ENCODE measurements around the gene SBNO2.
"Not testable (repeated sequence)": the region's sequence is repeated elsewhere in the genome, so short reads cannot be mapped to it uniquely, and the experiment has no call there.

Gene SBNO2

GRCh38 chr19:1136621-1137317, 37.3 kb downstream of the SBNO2 start:
- DNase-seq = no peak

- no peak for DNase-seq
Observed at GRCh38 chr19:1136201-1136600, 37.9 kb downstream of the SBNO2 start.

- DNase-seq = no peak
Observed at GRCh38 chr19:1135454-1135853, 38.6 kb downstream of the SBNO2 start.

GRCh38 chr19:1134431-1134830, 39.6 kb downstream of the SBNO2 start:
- DNase-seq = no peak

GRCh38 chr19:1133471-1133929, 40.6 kb downstream of the SBNO2 start:
- peak in 1 of 51 donors; percentile 17 for DNase-seq

- DNase-seq = no peak
Observed at GRCh38 chr19:1132552-1133383, 41.3 kb downstream of the SBNO2 start.

- peak in 33 of 51 donors; percentile 4 to 77 (median 31) for DNase-seq
Observed at GRCh38 chr19:1131718-1132551, 42.1 kb downstream of the SBNO2 start.

- no peak for DNase-seq
Observed at GRCh38 chr19:1130771-1131717, 43.0 kb downstream of the SBNO2 start.

GRCh38 chr19:1129535-1129934, 44.5 kb downstream of the SBNO2 start:
- DNase-seq = no peak

GRCh38 chr19:1129084-1129483, 45.0 kb downstream of the SBNO2 start:
- DNase-seq = not testable (repeated sequence)

- no peak for DNase-seq
Observed at GRCh38 chr19:1128106-1128505, 46.0 kb downstream of the SBNO2 start.

GRCh38 chr19:1126984-1127760, 46.9 kb downstream of the SBNO2 start:
- DNase-seq = no peak

- no peak for DNase-seq
Observed at GRCh38 chr19:1125601-1126467, 48.2 kb downstream of the SBNO2 start.

- DNase-seq = no peak
Observed at GRCh38 chr19:1123885-1124677, 50.0 kb downstream of the SBNO2 start.

GRCh38 chr19:1123381-1123780, 50.7 kb downstream of the SBNO2 start:
- no peak for DNase-seq

- DNase-seq = no peak
Observed at GRCh38 chr19:1122972-1123363, 51.1 kb downstream of the SBNO2 start.

- no peak for DNase-seq
Observed at GRCh38 chr19:1122021-1122971, 51.8 kb downstream of the SBNO2 start.

Data from hypothalamus (tissue), 51 donors.